CD4-positive, alpha-beta T cell treated with Interleukin-21 for 1 hour (primary cell): ENCODE measurements around the gene JPH3.
"Not testable (repeated sequence)": the region's sequence is repeated elsewhere in the genome, so short reads cannot be mapped to it uniquely, and the experiment has no call there.

Experiments
- DNase-seq: peaks from one replicate; pipeline ENCODE4 v3.0.0-alpha.2; 2020

JPH3 gene

GRCh38 chr16:87658564-87659225, 56.4 kb downstream of the JPH3 start:
- DNase-seq, result no peak

- peak; percentile 28 for DNase-seq
Measured at GRCh38 chr16:87661561-87661960, 59.3 kb downstream of the JPH3 start.

GRCh38 chr16:87662254-87663204, 60.2 kb downstream of the JPH3 start:
- no peak for DNase-seq

- DNase-seq, result no peak
Measured at GRCh38 chr16:87664792-87665191, 62.5 kb downstream of the JPH3 start.

GRCh38 chr16:87665193-87665592, 62.9 kb downstream of the JPH3 start:
- DNase-seq, result no peak

GRCh38 chr16:87666919-87667318, 64.6 kb downstream of the JPH3 start:
- no peak for DNase-seq

GRCh38 chr16:87667443-87667842, 65.1 kb downstream of the JPH3 start:
- no peak for DNase-seq

- DNase-seq, result no peak
Measured at GRCh38 chr16:87667946-87668345, 65.6 kb downstream of the JPH3 start.

- DNase-seq, result no peak
Measured at GRCh38 chr16:87669672-87670071, 67.4 kb downstream of the JPH3 start.

- no peak for DNase-seq
Measured at GRCh38 chr16:87671221-87671620, 68.9 kb downstream of the JPH3 start.

GRCh38 chr16:87671715-87672270, 69.5 kb downstream of the JPH3 start:
- no peak for DNase-seq

GRCh38 chr16:87674419-87674818, 72.1 kb downstream of the JPH3 start:
- DNase-seq, result no peak

- no peak for DNase-seq
Measured at GRCh38 chr16:87675111-87675719, 72.9 kb downstream of the JPH3 start.

GRCh38 chr16:87677830-87678229, 75.5 kb downstream of the JPH3 start:
- no peak for DNase-seq

GRCh38 chr16:87678618-87679017, 76.3 kb downstream of the JPH3 start:
- DNase-seq, result no peak

GRCh38 chr16:87679593-87680271, 77.4 kb downstream of the JPH3 start:
- DNase-seq, result no peak

- no peak for DNase-seq
Measured at GRCh38 chr16:87680272-87680644, 78.0 kb downstream of the JPH3 start.

GRCh38 chr16:87681051-87681602, 78.8 kb downstream of the JPH3 start:
- DNase-seq, result not testable (repeated sequence)

GRCh38 chr16:87681981-87682570, 79.8 kb downstream of the JPH3 start:
- no peak for DNase-seq

GRCh38 chr16:87682852-87683399, 80.6 kb downstream of the JPH3 start:
- no peak for DNase-seq

- DNase-seq, result no peak
Measured at GRCh38 chr16:87684106-87684677, 81.9 kb downstream of the JPH3 start.
